ENCODE measurements around the gene RTF2.

- TF ChIP-seq REST (IDR thresholded peaks at IDR 0.05; ENCODE audit: insufficient read depth in 1 of 2, low read depth in 2 of 2, low read length in 2 of 2) (no peak), TAF1 (IDR thresholded peaks at IDR 0.05; ENCODE audit: borderline replicate concordance, insufficient read depth, low read length) (no peak), SIN3A (IDR thresholded peaks at IDR 0.05; ENCODE audit: borderline replicate concordance, insufficient read depth, low read length) (no peak), POLR2AphosphoS5 (IDR thresholded peaks at IDR 0.05; ENCODE audit: low read depth, low read length) (no peak)
These were observed 41.5 kb upstream of the RTF2 start for GRCh38 chr20:56426926-56427325.

Measured in PFSK-1 (cell line).